ENCODE results near the gene ZKSCAN1.

The ZKSCAN1 gene

GRCh38 chr7:100085515-100085914 is 70.1 kb downstream of the ZKSCAN1 start:
- no peak for DNase-seq

GRCh38 chr7:100087055-100087750 is 71.8 kb downstream of the ZKSCAN1 start:
- no peak for DNase-seq

GRCh38 chr7:100088095-100088620 is 72.8 kb downstream of the ZKSCAN1 start:
- DNase-seq = no peak

GRCh38 chr7:100088621-100089457 is 73.4 kb downstream of the ZKSCAN1 start, which contains the start of gene COPS6:
Gene COPS6, plus strand, starts transcription at chr7:100088969. Its CDS starts 22 bp downstream, at chr7:100088991.
- peak; percentile 57 for DNase-seq

- DNase-seq = no peak
These were observed 74.2 kb downstream of the ZKSCAN1 start for GRCh38 chr7:100089458-100090196.

GRCh38 chr7:100090527-100091410 is 75.4 kb downstream of the ZKSCAN1 start:
- DNase-seq = no peak

Measured in NCI-H1105 (cell line).